OCI-LY3 (cell line): ENCODE results near the gene SAA1.
"Not testable (repeated sequence)": the region's sequence is repeated elsewhere in the genome, so short reads cannot be mapped to it uniquely, and the experiment has no call there.

Experiments used
- H2AFZ ChIP-seq: fragments of 200-600, 300-600 bp; shearing (Covaris generic); 2 replicates; pipeline ENCODE4 v1.6.0; 2014; ENCODE audit warnings: antibody characterized with exemption, low read depth, low read length
- H3K27ac ChIP-seq: fragments of 200-600, 300-600 bp; sonication (generic); 2 replicates; pipeline ENCODE4 v1.5.1; 2014; ENCODE audit warnings: mild to moderate bottlenecking, low read length, moderate library complexity, mixed read lengths
- H3K27me3 ChIP-seq: fragments of 200-600, 300-600 bp; sonication (generic); 2 replicates; pipeline ENCODE4 v1.6.1; 2014; ENCODE audit warnings: low read depth, low read length, mixed read lengths
- H3K36me3 ChIP-seq: fragments of 200-600, 300-600 bp; sonication (generic); replicated peaks from 2 replicates; pipeline ENCODE3; 2014; ENCODE audit warnings: low read depth, low read length, mixed read lengths
- H3K4me1 ChIP-seq: fragments of 300-600, 200-600 bp; sonication (generic); 2 replicates; pipeline ENCODE4 v1.6.1; 2014; ENCODE audit warnings: low read length, mixed read lengths
- H3K4me2 ChIP-seq: fragments of 200-600, 300-600 bp; sonication (generic); 2 replicates; pipeline ENCODE4 v1.6.1; 2014; ENCODE audit warnings: low read length, mixed read lengths
- H3K4me3 ChIP-seq: fragments of 300-600, 200-600 bp; sonication (generic); 2 replicates; pipeline ENCODE4 v1.5.1; 2014; ENCODE audit warnings: antibody characterized with exemption, mild to moderate bottlenecking, low read length, moderate library complexity
- H3K79me2 ChIP-seq: fragments of 300-600, 200-600 bp; shearing (Covaris generic); 2 replicates; pipeline ENCODE4 v1.6.1; 2014; ENCODE audit warnings: mild to moderate bottlenecking, low read length, mixed read lengths
- H3K9ac ChIP-seq: fragments of 300-600, 200-600 bp; shearing (Covaris generic); 2 replicates; pipeline ENCODE4 v1.6.0; 2014; ENCODE audit warnings: mild to moderate bottlenecking, low read length, moderate library complexity
- H3K9me3 ChIP-seq: fragments of 200-600, 300-600 bp; shearing (Covaris generic); 2 replicates; pipeline ENCODE4 v1.6.1; 2014; ENCODE audit warnings: low read length, mixed read lengths; ENCODE audit not compliant: insufficient read depth
- H4K20me1 ChIP-seq: fragments of 200-600, 300-600 bp; sonication (generic); 2 replicates; pipeline ENCODE4 v1.6.1; 2016; ENCODE audit warnings: low read length, mixed read lengths; ENCODE audit not compliant: insufficient read depth
- CTCF ChIP-seq: fragments of 200-600, 300-600 bp; sonication (generic); IDR thresholded peaks from 2 replicates; pipeline ENCODE4 v1.5.1; 2014; ENCODE audit warnings: antibody characterized with exemption, low read length, low read depth
- EZH2phosphoT487 ChIP-seq: fragments of 200-600 bp; shearing (Covaris generic); IDR thresholded peaks from 2 replicates; pipeline ENCODE4 v1.6.1; 2018; ENCODE audit warnings: antibody characterized with exemption, mixed run types, low read depth

The SAA1 gene

GRCh38 chr11:18261721-18262120, 4.3 kb upstream of the SAA1 start:
- Histone ChIP-seq H3K9ac (no peak overlapping the region), H3K36me3 (no peaks in the 10 kb centered on the region), H3K4me2 (no peak overlapping the region), H2AFZ (no peak overlapping the region), H3K79me2 (no peaks in the 10 kb centered on the region), H3K4me1 (peaks cover 19% of the 10 kb centered on the region), H4K20me1 (peaks cover 4% of the 10 kb centered on the region; the same call in 1 of the 2 replicates), H3K9me3 (no peaks in the 10 kb centered on the region), H3K27me3 (peaks cover 44% of the 10 kb centered on the region), H3K27ac (no peak overlapping the region), H3K4me3 (no peak overlapping the region)
- TF ChIP-seq CTCF = no peak
- no peak for TF ChIP-seq EZH2phosphoT487

- not testable (repeated sequence) for H3K27ac ChIP-seq, H3K9me3 ChIP-seq, H3K9ac ChIP-seq, H2AFZ ChIP-seq, H3K36me3 ChIP-seq, H3K4me3 ChIP-seq, H3K4me2 ChIP-seq, H4K20me1 ChIP-seq, H3K79me2 ChIP-seq
- H3K27me3 ChIP-seq = peaks cover 35% of the 10 kb centered on the region
- peaks cover 21% of the 10 kb centered on the region for H3K4me1 ChIP-seq
Observed at GRCh38 chr11:18262681-18263350, 3.2 kb upstream of the SAA1 start.

- H3K9me3 ChIP-seq = no peaks in the 10 kb centered on the region
- peak overlapping the region; percentile 24; the same call in 1 of the 2 replicates for H3K4me3 ChIP-seq
- H4K20me1 ChIP-seq = peaks cover 4% of the 10 kb centered on the region; the same call in 1 of the 2 replicates
- no peaks in the 10 kb centered on the region for H3K36me3 ChIP-seq
- no peak overlapping the region for H2AFZ ChIP-seq
- H3K9ac ChIP-seq = no peak overlapping the region
- peaks cover 31% of the 10 kb centered on the region for H3K27me3 ChIP-seq
- no peaks in the 10 kb centered on the region for H3K79me2 ChIP-seq
- no peak overlapping the region for H3K27ac ChIP-seq
- H3K4me1 ChIP-seq = peaks cover 32% of the 10 kb centered on the region
- TF ChIP-seq CTCF (no peak), EZH2phosphoT487 (no peak)
- peak overlapping the region; percentile 61 for H3K4me2 ChIP-seq
Observed at GRCh38 chr11:18264035-18264434, 2.0 kb upstream of the SAA1 start.

GRCh38 chr11:18264677-18265555, 1.1 kb upstream of the SAA1 start:
- Histone ChIP-seq H3K79me2 (no peaks in the 10 kb centered on the region), H3K4me1 (peaks cover 32% of the 10 kb centered on the region), H4K20me1 (peaks cover 4% of the 10 kb centered on the region; the same call in 1 of the 2 replicates), H2AFZ (no peak overlapping the region), H3K9ac (no peak overlapping the region), H3K36me3 (no peaks in the 10 kb centered on the region), H3K9me3 (no peaks in the 10 kb centered on the region), H3K27me3 (peaks cover 23% of the 10 kb centered on the region), H3K4me2 (no peak overlapping the region), H3K4me3 (no peak overlapping the region), H3K27ac (no peak overlapping the region)
- no peak for TF ChIP-seq EZH2phosphoT487
- TF ChIP-seq CTCF = no peak

- Histone ChIP-seq H3K4me1 (peaks cover 32% of the 10 kb centered on the region), H3K4me2 (peak overlapping the region; percentile 68), H3K4me3 (peak overlapping the region; percentile 54)
- not testable (repeated sequence) for H3K27me3 ChIP-seq, H3K9ac ChIP-seq, H3K79me2 ChIP-seq, H3K9me3 ChIP-seq, H2AFZ ChIP-seq, H3K27ac ChIP-seq, H3K36me3 ChIP-seq, H4K20me1 ChIP-seq
Observed at GRCh38 chr11:18267335-18268133, 1.5 kb downstream of the SAA1 start.

GRCh38 chr11:18269252-18269651, 3.2 kb downstream of the SAA1 start:
- H3K27ac ChIP-seq = not testable (repeated sequence)

More at GRCh38 chr11:18269252-18269651, 3.2 kb downstream of the SAA1 start:
- H4K20me1 ChIP-seq, H3K79me2 ChIP-seq, H3K27me3 ChIP-seq, H3K4me2 ChIP-seq, H2AFZ ChIP-seq, H3K4me3 ChIP-seq, H3K9ac ChIP-seq, H3K36me3 ChIP-seq, H3K9me3 ChIP-seq: not testable (repeated sequence)
- H3K4me1 ChIP-seq = peaks cover 21% of the 10 kb centered on the region
